ENCODE data around the gene KCNQ1. TPM values are rescaled to one million over a fixed set of nuclear protein-coding genes. Genes with fewer than 3 reads are reported as not detected.

The KCNQ1 gene
- total RNA-seq, 1 experiment from 2014 or later: 9.2 TPM

- DNase-seq: no peak
- Mint-ChIP-seq H3K4me1 (ENCODE audit: low read depth, unreplicated experiment) (no peaks in the 10 kb centered on the region), H3K27ac (ENCODE audit: unreplicated experiment) (no peak overlapping the region), H3K9me3 (ENCODE audit: low read depth, unreplicated experiment) (no peaks in the 10 kb centered on the region), H3K36me3 (ENCODE audit: insufficient read depth, unreplicated experiment) (no peaks in the 10 kb centered on the region), H3K27me3 (ENCODE audit: unreplicated experiment) (no peaks in the 10 kb centered on the region), H3K4me3 (ENCODE audit: low read depth, unreplicated experiment) (no peak overlapping the region)
- intact Hi-C loops (cut with micrococcal nuclease; ENCODE audit: unreplicated experiment): no loop called here
- no peak for TF ChIP-seq CTCF (IDR thresholded peaks at IDR 0.05; ENCODE audit: unreplicated experiment)
- CTCF ChIA-PET: no interaction called here
- BruUV-seq (replicated peaks): no TSS peak
These were observed 118.0 kb downstream of the KCNQ1 start for GRCh38 chr11:2562890-2563212.

GRCh38 chr11:2563213-2564007 is 118.6 kb downstream of the KCNQ1 start:
- Mint-ChIP-seq H3K4me3 (ENCODE audit: low read depth, unreplicated experiment) (no peak overlapping the region), H3K9me3 (ENCODE audit: low read depth, unreplicated experiment) (no peaks in the 10 kb centered on the region), H3K36me3 (ENCODE audit: insufficient read depth, unreplicated experiment) (no peaks in the 10 kb centered on the region), H3K27ac (ENCODE audit: unreplicated experiment) (no peak overlapping the region), H3K27me3 (ENCODE audit: unreplicated experiment) (no peaks in the 10 kb centered on the region), H3K4me1 (ENCODE audit: low read depth, unreplicated experiment) (no peaks in the 10 kb centered on the region)
- no TSS peak for BruUV-seq (replicated peaks)
- TF ChIP-seq CTCF (IDR thresholded peaks at IDR 0.05; ENCODE audit: unreplicated experiment): no peak
- no peak for DNase-seq
- intact Hi-C loops (cut with micrococcal nuclease; ENCODE audit: unreplicated experiment): no loop called here
- CTCF ChIA-PET: no interaction called here

- H3K9me3 Mint-ChIP-seq (ENCODE audit: low read depth, unreplicated experiment): no peaks in the 10 kb centered on the region
- H3K27ac Mint-ChIP-seq (ENCODE audit: unreplicated experiment): no peak overlapping the region
- no peak for TF ChIP-seq CTCF (IDR thresholded peaks at IDR 0.05; ENCODE audit: unreplicated experiment)
- no TSS peak for BruUV-seq (replicated peaks)
- H3K27me3 Mint-ChIP-seq (ENCODE audit: unreplicated experiment): no peaks in the 10 kb centered on the region
- no peaks in the 10 kb centered on the region for H3K36me3 Mint-ChIP-seq (ENCODE audit: insufficient read depth, unreplicated experiment)
- H3K4me1 Mint-ChIP-seq (ENCODE audit: low read depth, unreplicated experiment): no peaks in the 10 kb centered on the region
- intact Hi-C loops (cut with micrococcal nuclease; ENCODE audit: unreplicated experiment): no loop called here
- DNase-seq: no peak
- CTCF ChIA-PET: no interaction called here
- H3K4me3 Mint-ChIP-seq (ENCODE audit: low read depth, unreplicated experiment): no peak overlapping the region
These were observed 119.3 kb downstream of the KCNQ1 start for GRCh38 chr11:2564008-2564530.

- intact Hi-C loops (cut with micrococcal nuclease; ENCODE audit: unreplicated experiment): no loop called here
- no peak overlapping the region for H3K27ac Mint-ChIP-seq (ENCODE audit: unreplicated experiment)
- H3K27me3 Mint-ChIP-seq (ENCODE audit: unreplicated experiment): no peaks in the 10 kb centered on the region
- BruUV-seq (replicated peaks): no TSS peak
- no peaks in the 10 kb centered on the region for H3K4me1 Mint-ChIP-seq (ENCODE audit: low read depth, unreplicated experiment)
- CTCF ChIA-PET: no interaction called here
- H3K9me3 Mint-ChIP-seq (ENCODE audit: low read depth, unreplicated experiment): no peaks in the 10 kb centered on the region
- H3K36me3 Mint-ChIP-seq (ENCODE audit: insufficient read depth, unreplicated experiment): no peaks in the 10 kb centered on the region
- H3K4me3 Mint-ChIP-seq (ENCODE audit: low read depth, unreplicated experiment): no peak overlapping the region
- no peak for TF ChIP-seq CTCF (IDR thresholded peaks at IDR 0.05; ENCODE audit: unreplicated experiment)
- DNase-seq: no peak
These were observed 120.0 kb downstream of the KCNQ1 start for GRCh38 chr11:2564588-2565425.

All from Calu3 (cell line).